HG03571 (cell line): ENCODE measurements around the gene CELA3B.
"Not testable (repeated sequence)": the region's sequence is repeated elsewhere in the genome, so short reads cannot be mapped to it uniquely, and the experiment has no call there.

Source experiments
- ATAC-seq: cut with Tn5 transposase; IDR thresholded peaks from one replicate; pipeline ENCODE4 v1.9.1; 2021; ENCODE audit not compliant: unreplicated experiment

The CELA3B gene

DNA sequence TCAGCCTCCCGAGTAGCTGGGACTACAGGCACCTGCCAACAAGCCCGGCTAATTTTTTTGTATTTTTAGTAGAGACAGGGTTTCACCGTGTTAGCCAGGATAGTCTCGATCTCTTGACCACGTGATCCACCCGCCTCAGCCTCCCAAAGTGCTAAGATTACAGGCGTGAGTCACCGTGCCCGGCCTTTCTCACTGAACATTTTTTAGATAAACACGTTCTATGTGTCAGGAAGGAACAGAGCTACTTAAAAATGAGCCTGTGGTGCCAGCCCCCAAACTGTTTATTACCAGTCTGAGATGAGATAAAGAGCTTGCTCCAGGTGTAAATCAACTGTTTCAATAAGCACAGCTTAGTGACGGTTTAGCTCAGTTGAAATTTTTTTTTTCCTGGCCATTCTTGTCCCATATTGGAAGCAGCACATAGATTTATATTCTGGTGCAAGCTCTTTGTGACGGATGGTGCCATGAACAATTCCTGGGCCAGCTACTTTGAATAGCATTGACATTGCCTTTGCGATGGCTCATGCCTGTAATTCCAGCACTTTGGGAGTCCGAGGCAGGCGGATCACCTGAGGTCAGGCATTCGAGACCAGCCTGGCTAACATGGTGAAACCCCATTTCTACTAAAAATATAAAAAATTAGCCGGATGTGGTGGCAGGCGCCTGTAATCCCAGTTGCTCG, 33.7 kb upstream of the CELA3B start:
- ATAC-seq, result not testable (repeated sequence)

DNA sequence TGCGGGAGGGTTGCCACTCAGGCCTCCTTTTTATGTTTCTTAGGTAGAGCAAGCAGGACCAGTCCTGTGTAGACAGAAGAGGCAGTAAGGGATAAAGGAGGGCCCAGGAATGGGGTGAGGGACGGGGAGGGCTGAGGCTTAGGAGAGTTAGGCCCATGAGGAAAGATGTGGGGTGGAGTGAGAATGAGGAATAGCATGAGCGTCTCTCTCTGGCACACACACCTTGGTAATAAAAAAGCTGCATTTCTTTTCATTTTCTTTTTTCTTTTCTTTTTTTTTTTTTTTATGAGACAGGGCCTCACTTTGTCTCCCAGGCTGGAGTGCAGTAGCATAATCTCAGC, 32.1 kb upstream of the CELA3B start:
- ATAC-seq, result no peak

DNA sequence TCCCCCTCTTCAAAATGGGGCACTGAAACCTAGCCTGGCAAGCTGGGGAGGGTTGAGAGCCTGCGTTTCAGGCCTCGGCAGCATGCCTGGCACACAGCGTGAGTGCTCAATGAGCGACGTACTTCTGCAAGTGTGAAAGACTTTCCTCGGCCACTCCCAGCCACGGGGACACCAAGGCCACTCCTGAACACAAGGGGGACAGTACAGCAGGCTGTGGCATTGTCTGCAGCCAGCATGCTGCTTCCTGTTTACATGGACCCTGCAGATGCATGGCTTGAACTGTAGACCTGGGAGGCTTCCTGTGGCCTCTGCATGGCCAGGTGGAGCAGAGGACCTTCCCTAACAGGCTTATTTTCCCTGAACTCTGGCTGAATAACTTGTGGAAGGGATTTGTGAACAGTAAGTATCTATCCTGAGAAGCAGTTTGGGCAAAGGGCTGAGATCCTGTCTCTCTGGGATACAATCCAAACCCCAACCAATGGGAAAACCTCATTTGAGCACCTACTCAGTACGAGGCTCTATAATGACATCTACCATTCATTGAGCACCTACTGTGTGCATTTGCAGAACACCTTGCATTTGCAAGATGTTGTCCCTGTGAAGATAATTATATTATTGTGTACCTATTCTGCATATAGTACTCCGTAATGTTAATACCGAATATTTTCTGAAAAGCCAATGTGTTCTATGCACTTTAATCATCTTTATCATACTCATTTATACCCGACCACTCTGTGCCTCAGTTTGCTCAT, 29.8 kb upstream of the CELA3B start:
- ATAC-seq, result no peak

DNA sequence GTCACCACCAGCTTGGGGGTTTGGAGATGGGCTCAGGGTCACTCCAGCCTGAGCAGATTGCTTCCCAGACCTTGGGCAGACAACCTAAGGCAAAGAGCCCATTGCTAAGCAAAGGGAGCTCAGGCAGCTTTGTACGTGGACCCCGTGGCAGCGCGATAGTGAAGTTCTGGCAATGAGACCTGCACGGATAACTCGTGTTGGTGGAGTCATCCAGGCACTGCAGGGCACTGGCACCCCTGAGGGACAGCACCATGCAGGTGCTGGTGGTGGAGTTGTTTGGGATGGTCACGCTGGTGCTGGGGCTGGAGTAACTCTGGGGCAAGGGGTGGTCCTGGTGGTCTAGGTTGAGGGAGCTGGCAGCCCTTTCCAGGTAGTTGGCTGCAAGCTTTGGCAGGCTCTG, 26.1 kb upstream of the CELA3B start:
- ATAC-seq, result no peak

DNA sequence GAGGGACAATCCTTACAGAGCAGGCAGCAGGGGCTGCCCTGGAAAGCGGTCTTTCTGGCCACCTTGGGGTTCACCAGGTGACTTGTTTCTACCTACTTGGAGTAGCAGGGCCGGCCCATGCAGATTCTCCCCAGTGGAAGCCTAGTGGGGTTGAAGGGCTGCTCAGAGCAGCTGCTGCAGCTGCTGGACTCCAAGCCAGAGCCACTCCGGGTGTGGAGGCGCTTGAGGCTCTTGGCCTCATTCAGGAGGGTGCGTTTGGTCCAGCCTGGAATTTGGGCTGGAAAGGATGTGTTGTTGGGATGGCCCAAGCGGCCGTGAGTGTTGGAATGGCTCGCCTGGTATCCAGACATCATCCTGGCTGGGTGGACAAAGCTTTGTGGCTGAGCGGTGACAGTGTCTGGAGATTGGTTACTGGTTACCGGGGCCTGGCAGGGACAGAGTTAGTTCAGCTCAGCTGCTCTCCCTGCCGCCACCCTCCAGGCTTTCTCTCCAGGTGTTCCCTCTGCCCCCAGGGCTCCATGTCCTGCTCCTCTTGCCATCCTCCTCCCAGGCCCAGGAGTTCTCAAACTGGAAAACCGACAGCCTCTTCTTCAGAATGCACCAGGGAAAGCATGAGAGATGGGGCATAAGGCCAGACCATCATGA, 25.5 kb upstream of the CELA3B start:
- ATAC-seq, result no peak

DNA sequence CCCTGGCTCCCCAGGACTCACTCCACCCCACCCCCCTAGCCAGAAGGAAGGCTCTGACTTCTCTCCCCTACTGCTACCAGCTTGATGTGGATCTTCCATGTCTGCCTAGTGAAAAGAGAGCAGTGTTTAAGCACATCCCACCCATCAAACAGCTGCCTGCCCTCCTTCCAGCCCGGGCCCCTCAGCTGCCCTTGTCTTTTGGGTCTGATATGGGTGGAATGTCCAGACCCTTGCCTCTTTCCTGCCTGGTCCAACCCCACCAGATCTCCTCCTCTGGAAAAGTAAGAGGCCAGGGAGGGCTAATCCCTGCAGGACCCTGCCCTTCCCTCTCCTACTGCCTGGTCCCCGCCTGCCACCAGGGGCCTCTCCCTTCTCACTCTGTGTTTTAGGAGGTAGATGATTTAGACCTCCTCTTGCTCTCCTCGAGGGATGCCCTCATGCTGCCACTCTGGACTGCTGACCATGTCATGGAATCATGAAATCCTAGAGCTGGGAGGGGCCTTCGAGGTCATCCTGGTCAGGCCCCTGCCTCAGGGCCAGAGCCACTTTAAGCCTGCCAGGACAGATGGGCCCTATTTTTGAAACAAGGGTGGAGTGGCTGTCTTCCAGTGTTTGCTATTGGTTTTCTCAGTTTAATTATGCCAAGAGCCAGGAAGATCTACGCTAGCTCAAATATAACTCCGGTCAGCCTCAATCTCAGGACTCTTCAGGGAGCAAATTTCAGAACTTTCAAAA, 23.9 kb upstream of the CELA3B start:
- no peak for ATAC-seq

DNA sequence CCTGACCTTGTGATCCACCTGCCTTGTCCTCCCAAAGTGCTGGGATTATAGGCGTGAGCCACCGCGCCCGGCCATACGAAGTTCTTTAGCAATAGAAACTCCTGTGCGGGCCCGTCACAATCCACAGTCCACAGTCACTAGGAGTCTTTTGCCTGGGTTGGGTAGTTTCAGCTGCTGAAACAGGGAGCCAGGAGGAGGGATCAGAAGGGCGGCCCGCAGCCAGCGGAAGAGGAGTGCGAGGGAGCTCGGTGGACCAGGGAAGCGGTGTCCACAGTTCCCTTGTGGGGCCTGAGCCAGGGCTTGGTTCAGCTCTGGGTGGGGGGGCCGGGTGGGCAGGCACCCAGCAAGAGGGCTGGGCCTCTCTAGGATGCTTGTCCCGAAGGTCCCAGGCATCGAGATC, 21.8 kb upstream of the CELA3B start:
- ATAC-seq, result no peak

DNA sequence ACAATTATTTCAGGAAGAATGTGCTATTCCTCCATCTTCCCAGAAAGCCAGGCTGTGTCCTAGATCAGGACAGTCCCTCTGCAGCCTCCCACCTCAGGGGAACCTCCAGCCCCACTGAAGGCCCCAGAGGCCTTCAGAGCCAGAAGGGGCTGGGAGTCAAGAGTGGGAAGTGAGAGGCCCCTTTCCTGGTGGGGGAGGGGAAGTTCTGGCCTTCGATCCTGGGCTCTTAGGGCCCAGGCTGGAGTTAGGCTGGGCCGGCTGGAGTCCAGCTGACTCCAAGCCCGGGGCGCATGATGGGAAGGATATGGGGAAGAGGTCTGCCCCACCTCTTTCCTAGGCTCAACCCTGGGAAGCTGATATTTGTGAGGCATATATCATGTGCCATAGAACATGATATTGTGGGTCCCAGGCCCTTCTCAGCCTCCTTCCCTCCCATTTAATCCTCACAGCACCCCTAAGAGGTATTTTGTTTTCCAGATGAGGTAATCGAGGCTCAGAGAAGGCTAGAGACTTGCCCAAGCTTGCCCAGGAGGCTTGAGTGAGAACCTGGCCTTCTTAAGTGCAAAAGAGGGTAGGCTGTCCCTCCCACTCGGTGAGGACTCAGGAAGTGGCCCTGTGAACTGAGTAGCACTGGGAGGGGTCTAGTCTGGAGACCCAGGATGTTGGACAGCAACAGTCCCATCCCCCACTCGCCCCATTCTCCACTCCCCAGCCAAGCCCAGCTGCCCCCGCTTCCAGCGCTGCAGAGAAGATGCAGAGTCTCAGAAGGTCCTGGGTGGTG, 21.1 kb upstream of the CELA3B start:
- no peak for ATAC-seq

DNA sequence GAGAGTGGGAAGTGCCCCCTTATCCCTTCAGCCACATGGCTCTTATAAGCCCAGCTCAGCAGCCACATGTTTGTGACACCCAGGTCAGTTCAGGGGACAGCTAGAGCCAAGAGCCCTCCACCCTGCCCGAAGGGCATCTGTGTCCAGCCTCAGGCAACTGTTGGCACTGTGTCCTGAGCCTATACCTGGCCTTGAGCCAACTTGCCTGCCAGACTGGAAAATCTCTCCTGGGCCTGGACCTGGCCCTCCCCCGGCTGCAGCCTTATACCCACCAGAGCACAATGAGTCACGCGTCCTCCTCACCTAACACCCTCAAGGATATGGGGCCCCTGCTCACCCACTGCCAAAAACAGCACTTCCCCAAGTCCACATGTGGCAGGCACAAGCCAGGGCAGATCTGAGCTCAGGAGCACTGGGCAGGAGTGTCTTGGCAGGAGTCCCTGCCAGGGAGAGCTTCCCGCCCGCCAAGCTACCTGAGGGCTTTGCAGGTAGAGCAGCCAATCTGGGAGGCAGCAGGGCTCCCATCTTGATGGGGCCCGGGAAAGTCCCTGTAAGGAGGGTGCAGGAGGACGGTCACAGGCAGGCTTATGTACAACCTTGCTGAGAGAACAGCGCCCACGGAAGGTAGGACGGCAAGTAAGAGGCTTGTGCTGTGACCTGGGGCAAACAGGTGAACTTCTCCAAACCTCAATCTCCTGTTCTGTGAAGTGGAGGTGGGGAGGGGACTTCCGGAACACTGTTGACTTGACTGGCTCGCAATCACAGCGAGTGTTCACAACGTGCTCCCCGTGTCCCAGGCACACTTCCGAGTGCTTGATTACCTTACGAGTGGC, 19.9 kb upstream of the CELA3B start:
- ATAC-seq, result no peak

DNA sequence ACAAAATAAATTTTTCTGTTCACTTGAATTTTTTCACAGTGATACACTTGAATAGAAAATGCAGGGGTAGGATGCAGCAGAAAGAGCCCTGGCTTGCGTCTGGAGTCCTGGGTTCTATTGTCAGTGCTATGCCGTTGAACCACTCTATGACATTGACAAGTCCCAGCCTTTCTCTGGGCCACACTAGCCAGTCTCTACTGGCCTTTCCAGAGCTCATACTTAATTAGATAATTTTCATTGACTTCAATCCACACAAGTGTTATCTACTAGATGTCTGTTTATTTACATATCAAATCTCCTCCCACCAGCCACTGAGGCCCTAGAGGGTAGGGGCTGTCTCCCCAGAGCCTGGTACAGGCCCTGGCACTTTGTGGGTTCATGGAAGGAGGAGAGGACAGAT, 15.5 kb upstream of the CELA3B start:
- ATAC-seq, result no peak

DNA sequence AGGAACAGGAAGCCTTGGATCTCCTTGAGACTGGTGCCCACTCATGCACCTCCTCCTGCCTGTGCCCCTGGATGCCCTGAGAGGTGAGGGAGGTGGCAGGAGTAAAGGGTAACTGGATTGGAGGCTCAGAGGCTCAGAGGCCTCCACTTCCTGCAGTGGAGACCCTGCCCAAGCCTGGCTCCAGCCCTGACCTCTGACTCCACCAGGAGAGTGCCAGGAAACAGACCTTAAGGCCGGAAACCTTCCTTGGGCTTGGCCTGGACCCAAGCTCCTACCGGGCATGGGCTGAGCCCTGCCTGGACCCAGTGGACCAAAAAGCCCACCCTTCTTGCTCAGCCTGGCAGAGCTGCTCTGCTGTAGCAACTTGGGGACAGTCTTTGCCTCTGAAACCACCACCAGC, 15.0 kb upstream of the CELA3B start:
- no peak for ATAC-seq

DNA sequence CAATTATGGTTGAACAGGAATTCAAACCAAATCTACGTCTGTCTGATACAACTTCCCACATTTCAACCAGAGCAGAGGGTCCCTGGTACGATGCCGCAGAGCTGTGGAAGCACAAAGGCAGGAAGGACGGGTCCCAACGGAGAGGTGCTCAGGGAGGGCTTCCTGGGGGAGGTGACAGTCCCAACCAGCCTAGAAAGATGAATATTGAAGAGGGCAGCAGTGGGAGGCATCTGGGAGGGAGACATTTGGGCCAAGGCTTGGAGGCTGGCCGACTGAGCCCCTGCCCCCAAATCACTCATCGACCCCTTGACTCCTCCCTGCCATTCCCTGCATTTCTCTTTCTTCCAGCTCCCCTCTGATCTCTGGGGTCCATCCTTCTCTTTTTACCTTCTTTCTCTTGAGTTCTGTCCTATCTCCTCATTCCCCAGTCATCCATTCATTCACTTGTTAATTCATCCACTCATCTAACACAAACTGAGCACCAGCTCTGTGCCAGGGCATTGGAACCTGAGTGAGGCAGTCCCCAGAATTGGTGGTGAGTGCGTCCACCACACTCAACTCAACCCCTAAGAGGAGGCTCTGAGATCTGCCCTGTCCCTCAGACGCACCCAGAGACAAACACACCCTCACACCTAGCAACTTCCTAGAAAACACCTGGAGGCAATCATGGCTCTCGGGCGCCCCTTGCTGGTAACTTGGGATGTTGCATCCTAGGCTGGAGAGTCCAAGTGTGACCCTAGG, 13.2 kb upstream of the CELA3B start:
- no peak for ATAC-seq

DNA sequence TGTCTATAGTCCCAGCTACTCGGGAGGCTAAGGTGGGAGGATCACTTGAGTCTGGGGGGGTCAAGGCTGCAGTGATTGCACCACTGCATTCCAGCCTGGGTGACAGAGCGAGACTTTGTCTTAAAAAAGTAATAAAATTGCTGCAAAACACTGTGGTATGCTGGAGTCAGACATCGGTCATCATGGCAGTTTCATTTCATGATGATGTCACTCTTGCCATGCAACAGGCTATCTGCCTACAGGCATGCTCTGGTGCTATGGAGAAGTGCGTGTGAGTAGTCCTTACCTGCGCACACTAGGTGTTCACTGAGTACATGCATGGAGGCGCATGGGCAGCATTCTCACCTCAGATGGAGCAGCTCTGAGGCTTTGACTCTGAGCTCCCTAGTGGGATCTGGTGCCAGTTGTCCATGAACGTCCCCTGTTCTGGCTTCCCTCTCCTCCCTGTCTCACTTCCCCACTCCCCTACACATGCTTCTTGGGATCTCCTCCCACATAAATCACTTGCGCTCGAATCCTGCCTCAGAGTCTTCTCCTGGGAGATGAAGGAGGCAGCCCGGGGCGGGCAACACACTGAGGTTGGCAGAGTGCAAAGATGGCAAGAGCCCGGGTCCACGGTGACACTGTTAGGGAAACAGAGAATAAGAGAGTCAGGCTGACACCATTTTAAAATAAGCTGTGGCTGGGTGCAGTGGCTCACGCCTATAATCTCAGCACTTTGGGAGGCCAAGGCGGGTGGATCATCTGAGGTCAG, 10.4 kb upstream of the CELA3B start:
- ATAC-seq, result no peak

DNA sequence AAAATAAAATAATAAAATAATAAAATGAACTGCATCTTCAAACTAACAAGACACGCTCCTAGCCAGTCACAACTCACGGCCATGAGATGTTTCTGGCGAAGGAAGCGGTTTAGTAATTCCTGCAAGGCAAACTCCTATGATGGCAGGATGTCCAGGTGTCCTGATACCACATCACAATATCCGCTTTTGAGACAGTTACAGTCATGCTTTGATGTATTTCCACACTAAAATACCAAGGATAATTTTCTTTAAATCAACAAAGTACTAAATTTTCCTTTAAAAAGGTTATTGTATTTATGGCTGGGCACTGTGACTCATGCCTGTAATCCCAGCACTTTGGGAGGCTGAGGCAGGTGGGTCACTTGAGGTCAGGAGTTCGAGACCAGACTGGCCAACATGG, 9.6 kb upstream of the CELA3B start:
- ATAC-seq, result not testable (repeated sequence)

DNA sequence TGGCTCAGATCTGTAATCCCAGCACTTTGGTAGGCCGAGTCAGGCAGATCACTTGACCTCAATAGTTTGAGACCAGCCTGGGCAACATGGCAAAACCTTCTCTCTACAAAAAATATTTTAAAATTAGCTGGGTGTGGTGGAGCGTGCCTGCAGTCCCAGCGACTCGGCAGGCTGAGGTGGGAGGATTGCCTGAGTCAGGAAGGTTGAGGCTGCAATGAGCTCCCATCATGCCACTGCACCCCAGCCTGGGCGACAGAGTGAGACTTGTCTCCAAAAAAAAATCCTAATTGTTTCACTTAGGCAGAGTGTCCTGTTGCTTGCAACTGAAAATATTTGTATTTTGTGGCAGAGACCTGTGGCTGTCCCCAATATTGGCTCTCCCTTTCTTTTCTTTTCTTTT, 7.8 kb upstream of the CELA3B start:
- not testable (repeated sequence) for ATAC-seq

DNA sequence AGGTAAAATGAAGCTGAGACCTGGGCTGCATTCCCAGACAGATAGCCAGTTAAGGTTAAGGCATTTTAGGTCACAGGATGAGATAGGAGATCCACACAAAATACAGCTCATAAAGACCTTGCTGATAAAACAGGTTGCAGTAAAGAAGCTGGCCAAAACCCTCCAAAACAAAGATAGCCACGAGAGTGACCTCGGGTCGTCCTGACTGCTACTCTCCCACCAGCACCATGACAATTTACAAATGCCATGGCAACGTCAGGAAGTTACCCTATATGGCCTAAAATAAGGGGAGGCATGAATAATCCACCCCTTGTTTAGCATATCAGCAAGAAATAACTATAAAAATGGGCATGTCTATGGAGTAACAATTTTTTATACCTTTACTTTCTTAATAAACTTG, 6.3 kb upstream of the CELA3B start:
- not testable (repeated sequence) for ATAC-seq

DNA sequence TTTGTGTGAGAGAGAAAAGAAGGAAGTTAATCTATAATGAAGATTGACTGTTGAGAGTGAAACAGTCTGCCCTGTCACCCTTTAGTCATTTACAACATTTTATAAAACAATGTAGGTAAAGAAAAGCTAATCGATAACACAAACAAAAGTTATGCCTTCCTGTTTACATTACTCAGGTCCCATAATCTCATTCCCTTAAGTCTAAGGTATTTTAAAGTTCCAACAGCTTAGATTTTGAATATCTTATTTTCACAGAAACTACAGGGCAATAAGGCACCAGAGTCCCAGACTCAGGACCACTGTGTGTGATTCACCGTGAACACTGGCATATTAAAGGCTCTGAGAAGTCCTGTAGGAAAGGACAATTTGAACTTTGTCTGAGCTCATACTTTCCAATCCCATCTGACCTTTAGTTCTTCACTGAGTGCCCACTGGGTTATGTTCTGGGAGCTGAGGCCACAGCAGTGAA, 3.8 kb upstream of the CELA3B start:
- ATAC-seq, result not testable (repeated sequence)

DNA sequence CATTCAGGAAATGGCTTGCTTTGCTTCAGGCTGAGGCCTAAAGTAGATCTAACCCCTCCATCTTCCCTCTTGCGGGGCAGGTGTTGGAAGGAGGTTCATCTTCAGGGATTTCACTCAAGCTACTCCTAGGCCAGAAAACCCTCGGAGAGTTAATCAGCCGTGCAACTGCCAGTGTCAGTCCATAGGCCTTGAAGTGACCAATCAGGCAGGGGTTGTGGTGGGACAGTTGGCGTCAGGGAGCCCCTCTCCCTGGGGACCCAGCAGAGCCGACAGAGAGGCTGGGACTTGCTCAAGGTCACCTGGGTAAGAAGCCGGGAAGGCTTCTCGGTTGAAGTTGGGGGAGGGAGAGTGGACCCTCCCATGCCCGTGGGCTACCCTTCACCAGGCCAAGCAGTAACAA, 2.9 kb upstream of the CELA3B start:
- not testable (repeated sequence) for ATAC-seq
